Panc1 (cell line): ENCODE results near the gene FAM53B. TPM values are rescaled to one million over a fixed set of nuclear protein-coding genes. Genes with fewer than 3 reads are reported as not detected.

Source experiments
- ATAC-seq: fragments of 200-7000 bp; cut with Tn5 transposase; 2 replicates; pipeline ENCODE4 v1.9.1; 2020; ENCODE audit warnings: mild to moderate bottlenecking, moderate library complexity
- BruUV-seq: library from RNA; stranded (reverse); fragments of 400-500 nt; replicated peaks from 2 replicates; lab custom pipeline; 2021; lab: Mats Ljungman, UMichigan
- CTCF ChIA-PET: fragments of 300-600 bp; sonication (Branson Sonifier 250); formaldehyde crosslinking; loops from one replicate; lab custom pipeline; 2022; ENCODE audit warnings: antibody characterized with exemption; lab: Charles Lee
- POLR2A ChIA-PET: fragments of 300-600 bp; sonication (Branson Sonifier 250); formaldehyde crosslinking; loops from one replicate; lab custom pipeline; 2022; ENCODE audit warnings: antibody characterized with exemption; lab: Charles Lee
- DNase-seq: peaks from one replicate; pipeline ENCODE4 v3.0.0-alpha.2; 2010; ENCODE audit warnings: low read depth, low spot score
- H3K27ac ChIP-seq: 2 replicates; pipeline ENCODE4 v1.5.1; 2011; ENCODE audit warnings: mild to moderate bottlenecking, low read length, inconsistent platforms
- H3K27me3 ChIP-seq: fragments of 200-500 bp; sonication (Bioruptor generic); 2 replicates; pipeline ENCODE4 v1.6.0; 2014; ENCODE audit warnings: low read length, inconsistent platforms; ENCODE audit not compliant: control insufficient read depth, insufficient read depth
- H3K36me3 ChIP-seq: fragments of 200-500 bp; sonication (Bioruptor generic); 2 replicates; pipeline ENCODE4 v1.5.1; 2014; ENCODE audit warnings: inconsistent platforms, mild to moderate bottlenecking, low read length, moderate library complexity; ENCODE audit not compliant: control insufficient read depth, insufficient read depth
- H3K4me1 ChIP-seq: 2 replicates; pipeline ENCODE4 v1.5.1; 2011; ENCODE audit warnings: inconsistent platforms, mild to moderate bottlenecking, low read length, moderate library complexity; ENCODE audit not compliant: control insufficient read depth, insufficient read depth
- H3K4me3 ChIP-seq, 2 experiments: 2 replicates each; pipeline ENCODE4 v1.5.1; 2011 to 2012; ENCODE audit warnings: low read depth in 2 of 2, low read length in 2 of 2, mild to moderate bottlenecking in 2 of 2, inconsistent platforms in 1 of 2, moderate library complexity in 1 of 2
- H3K9me3 ChIP-seq: fragments of 200-500 bp; sonication (Bioruptor generic); 2 replicates; pipeline ENCODE4 v1.5.1; 2014; ENCODE audit warnings: low read depth, mild to moderate bottlenecking, inconsistent platforms, low read length, moderate library complexity; ENCODE audit not compliant: control insufficient read depth, insufficient read depth
- POLR2AphosphoS5 ChIP-seq: IDR thresholded peaks from 2 replicates; pipeline ENCODE4 v1.6.1; 2012; ENCODE audit warnings: mild to moderate bottlenecking, low read depth, low read length, moderate library complexity
- SIN3A ChIP-seq: IDR thresholded peaks from 2 replicates; pipeline ENCODE4 v1.6.1; 2012; ENCODE audit warnings: low read depth, mild to moderate bottlenecking, low read length, moderate library complexity, borderline replicate concordance; ENCODE audit not compliant: insufficient read depth
- TCF7L2 ChIP-seq: IDR thresholded peaks from 2 replicates; pipeline ENCODE4 v1.6.1; 2011; ENCODE audit warnings: mild to moderate bottlenecking, low read depth, low read length, inconsistent platforms
- in situ Hi-C: cut with HindIII; loops from 2 replicates; pipeline ENCODE4 v1.10.0; 2016; ENCODE audit warnings: low sequenced_read_pairs, low pct_unique_long_range_greater_than_20kb
- intact Hi-C: fragments of 100-400 bp; cut with micrococcal nuclease; formaldehyde crosslinking; loops from one replicate; pipeline ENCODE4 v1.10.0; 2022; ENCODE audit not compliant: unreplicated experiment
- total RNA-seq: library from RNA; stranded (reverse); gene quantifications from one replicate; pipeline ENCODE4 v1.2.1, GENCODE V29; 2021; ENCODE audit not compliant: unreplicated experiment
- TF ChIP-seq, protein P1 (sequence below): fragments of 450-650 bp; IDR thresholded peaks from 2 replicates; pipeline ENCODE4 v1.5.1; 2017; ENCODE audit warnings: mild to moderate bottlenecking
- TF ChIP-seq, protein P2 (sequence below), 2 experiments: IDR thresholded peaks; 2 replicates each; pipeline ENCODE4 v1.6.1; 2011 to 2012; ENCODE audit warnings: low read depth in 2 of 2, control low read depth in 1 of 2, low read length in 1 of 2, mild to moderate bottlenecking in 1 of 2, moderate library complexity in 1 of 2; ENCODE audit not compliant: insufficient read depth in 1 of 2

The FAM53B gene
- total RNA-seq, 1 experiment from 2014 or later = 42.5 TPM

DNA sequence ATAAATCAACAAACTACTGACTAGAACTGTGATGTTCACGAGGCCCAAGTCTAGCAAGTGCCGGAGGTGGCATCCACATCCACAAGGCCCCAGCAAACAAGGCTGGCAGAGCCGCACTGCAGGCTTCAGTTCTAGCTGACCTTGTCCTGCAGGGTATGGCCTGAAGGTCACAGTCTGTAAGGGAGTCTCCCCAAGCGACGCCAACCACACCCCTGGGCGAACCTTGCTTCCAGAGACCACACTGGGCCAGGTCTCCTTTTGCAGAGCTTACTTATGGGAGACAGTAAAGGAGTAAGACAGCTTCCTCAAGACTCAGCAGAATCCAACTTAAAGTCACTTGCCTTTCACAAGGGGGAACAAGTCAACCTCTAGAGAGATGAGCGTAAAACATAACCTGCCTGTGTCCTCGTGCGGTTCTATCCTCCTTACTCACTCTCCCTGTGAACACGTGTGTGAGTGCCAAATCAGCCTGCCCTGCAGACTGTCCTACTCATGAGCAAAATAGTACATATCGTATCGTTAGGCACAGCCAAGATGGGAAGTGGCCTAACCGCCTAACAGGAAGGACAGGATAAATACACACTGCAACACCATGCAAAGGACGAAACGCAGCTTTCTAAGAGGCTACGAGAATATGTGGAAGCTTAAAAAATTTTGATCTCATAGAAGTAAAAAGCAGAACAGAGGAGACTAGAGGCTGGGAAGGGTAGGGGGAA is 22.7 kb downstream of the FAM53B start:
- in situ Hi-C loops = no loop called here
- Histone ChIP-seq H3K27me3 (no peaks in the 10 kb centered on the region), H3K9me3 (no peaks in the 10 kb centered on the region), H3K27ac (no peak overlapping the region), H3K36me3 (no peaks in the 10 kb centered on the region), H3K4me1 (peaks cover 31% of the 10 kb centered on the region), H3K4me3 (no peak overlapping the region)
- ChIA-PET CTCF (interaction anchor here (0.6 kb wide), 1 partner anchor 21 kb away, joined by 4 read pairs; no protein-coding TSS in a partner anchor), POLR2A (no interaction called here)
- TF ChIP-seq TCF7L2 = no peak
- DNase-seq = no peak
- no TSS peak for BruUV-seq
- intact Hi-C loops = no loop called here
- no peak for ATAC-seq

DNA sequence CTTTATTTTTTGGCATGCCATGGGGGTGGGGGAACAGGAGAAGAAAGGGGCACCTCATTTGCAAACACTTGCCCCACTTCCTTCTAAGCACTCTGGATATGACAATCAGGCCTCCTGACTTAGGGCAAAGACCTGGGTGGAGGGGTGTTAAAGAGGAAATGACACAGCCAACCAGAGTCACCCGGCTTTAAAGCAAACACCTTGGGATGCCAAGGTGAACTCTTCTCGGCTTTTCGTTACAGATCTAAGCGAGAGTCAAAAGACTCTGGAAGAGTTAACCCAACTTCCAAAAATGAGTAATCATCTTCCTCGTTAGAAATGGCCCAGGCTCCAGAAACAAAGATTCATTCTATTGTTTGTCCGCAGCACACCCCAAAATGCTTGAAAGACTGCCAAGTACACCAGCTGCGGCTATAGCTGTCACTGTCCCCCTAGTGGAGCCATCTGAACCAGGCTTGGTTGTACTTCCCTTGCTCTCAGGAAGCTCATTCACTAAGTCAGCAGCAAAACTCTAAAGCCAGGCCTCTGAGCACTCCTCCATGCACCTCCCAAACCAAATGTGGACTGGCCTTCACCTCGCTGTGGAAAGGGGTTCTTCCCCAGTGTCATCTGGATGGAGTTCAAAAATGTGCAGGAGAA is 24.8 kb downstream of the FAM53B start:
- no TSS peak for BruUV-seq
- DNase-seq = no peak
- TF ChIP-seq, protein P1, sequence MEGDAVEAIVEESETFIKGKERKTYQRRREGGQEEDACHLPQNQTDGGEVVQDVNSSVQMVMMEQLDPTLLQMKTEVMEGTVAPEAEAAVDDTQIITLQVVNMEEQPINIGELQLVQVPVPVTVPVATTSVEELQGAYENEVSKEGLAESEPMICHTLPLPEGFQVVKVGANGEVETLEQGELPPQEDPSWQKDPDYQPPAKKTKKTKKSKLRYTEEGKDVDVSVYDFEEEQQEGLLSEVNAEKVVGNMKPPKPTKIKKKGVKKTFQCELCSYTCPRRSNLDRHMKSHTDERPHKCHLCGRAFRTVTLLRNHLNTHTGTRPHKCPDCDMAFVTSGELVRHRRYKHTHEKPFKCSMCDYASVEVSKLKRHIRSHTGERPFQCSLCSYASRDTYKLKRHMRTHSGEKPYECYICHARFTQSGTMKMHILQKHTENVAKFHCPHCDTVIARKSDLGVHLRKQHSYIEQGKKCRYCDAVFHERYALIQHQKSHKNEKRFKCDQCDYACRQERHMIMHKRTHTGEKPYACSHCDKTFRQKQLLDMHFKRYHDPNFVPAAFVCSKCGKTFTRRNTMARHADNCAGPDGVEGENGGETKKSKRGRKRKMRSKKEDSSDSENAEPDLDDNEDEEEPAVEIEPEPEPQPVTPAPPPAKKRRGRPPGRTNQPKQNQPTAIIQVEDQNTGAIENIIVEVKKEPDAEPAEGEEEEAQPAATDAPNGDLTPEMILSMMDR = no peak
- TF ChIP-seq POLR2AphosphoS5 (no peak), TCF7L2 (no peak), SIN3A (no peak)
- TF ChIP-seq, protein P2, sequence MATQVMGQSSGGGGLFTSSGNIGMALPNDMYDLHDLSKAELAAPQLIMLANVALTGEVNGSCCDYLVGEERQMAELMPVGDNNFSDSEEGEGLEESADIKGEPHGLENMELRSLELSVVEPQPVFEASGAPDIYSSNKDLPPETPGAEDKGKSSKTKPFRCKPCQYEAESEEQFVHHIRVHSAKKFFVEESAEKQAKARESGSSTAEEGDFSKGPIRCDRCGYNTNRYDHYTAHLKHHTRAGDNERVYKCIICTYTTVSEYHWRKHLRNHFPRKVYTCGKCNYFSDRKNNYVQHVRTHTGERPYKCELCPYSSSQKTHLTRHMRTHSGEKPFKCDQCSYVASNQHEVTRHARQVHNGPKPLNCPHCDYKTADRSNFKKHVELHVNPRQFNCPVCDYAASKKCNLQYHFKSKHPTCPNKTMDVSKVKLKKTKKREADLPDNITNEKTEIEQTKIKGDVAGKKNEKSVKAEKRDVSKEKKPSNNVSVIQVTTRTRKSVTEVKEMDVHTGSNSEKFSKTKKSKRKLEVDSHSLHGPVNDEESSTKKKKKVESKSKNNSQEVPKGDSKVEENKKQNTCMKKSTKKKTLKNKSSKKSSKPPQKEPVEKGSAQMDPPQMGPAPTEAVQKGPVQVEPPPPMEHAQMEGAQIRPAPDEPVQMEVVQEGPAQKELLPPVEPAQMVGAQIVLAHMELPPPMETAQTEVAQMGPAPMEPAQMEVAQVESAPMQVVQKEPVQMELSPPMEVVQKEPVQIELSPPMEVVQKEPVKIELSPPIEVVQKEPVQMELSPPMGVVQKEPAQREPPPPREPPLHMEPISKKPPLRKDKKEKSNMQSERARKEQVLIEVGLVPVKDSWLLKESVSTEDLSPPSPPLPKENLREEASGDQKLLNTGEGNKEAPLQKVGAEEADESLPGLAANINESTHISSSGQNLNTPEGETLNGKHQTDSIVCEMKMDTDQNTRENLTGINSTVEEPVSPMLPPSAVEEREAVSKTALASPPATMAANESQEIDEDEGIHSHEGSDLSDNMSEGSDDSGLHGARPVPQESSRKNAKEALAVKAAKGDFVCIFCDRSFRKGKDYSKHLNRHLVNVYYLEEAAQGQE (IDR thresholded peaks at IDR 0.05; ENCODE audit: insufficient read depth in 1 of 2, low read depth in 2 of 2, low read length in 1 of 2) = no peak
- in situ Hi-C loops (no loop called here), intact Hi-C loops (no loop called here)
- Histone ChIP-seq H3K27ac (no peak overlapping the region), H3K27me3 (no peaks in the 10 kb centered on the region), H3K4me3 (no peak overlapping the region), H3K9me3 (no peaks in the 10 kb centered on the region), H3K4me1 (peaks cover 27% of the 10 kb centered on the region), H3K36me3 (no peaks in the 10 kb centered on the region)
- CTCF ChIA-PET = interaction anchor here (0.6 kb wide), 1 partner anchor 62 kb away, joined by 3 read pairs; no protein-coding TSS in a partner anchor
- no peak for ATAC-seq
- POLR2A ChIA-PET = no interaction called here
